SK-N-SH treated with all-trans-retinoic acid at 6 μM for 48 hours (cell line): Measurements from ENCODE around the gene SYTL2.

Experiments
- ARNTL ChIP-seq: fragments of 450-650 bp; formaldehyde crosslinking; IDR thresholded peaks from 2 replicates; pipeline ENCODE4 v1.5.0; 2020; ENCODE audit warnings: low read depth, mild to moderate bottlenecking, moderate library complexity, borderline replicate concordance
- BACH2 ChIP-seq: fragments of 250-450 bp; sonication (Bioruptor Pico); IDR thresholded peaks from 2 replicates; pipeline ENCODE4 v1.9.0; 2021; ENCODE audit warnings: mild to moderate bottlenecking, borderline replicate concordance
- CSDC2 ChIP-seq: fragments of 250-450 bp; sonication (Bioruptor Pico); IDR thresholded peaks from 2 replicates; pipeline ENCODE4 v1.5.0; 2020; ENCODE audit warnings: mild to moderate bottlenecking, moderate library complexity
- ISL1 ChIP-seq: fragments of 250-450 bp; sonication (Bioruptor Pico); IDR thresholded peaks from 2 replicates; pipeline ENCODE4 v2.1.2; 2022; ENCODE audit warnings: mild to moderate bottlenecking, moderate library complexity
- RARB ChIP-seq: fragments of 250-450 bp; sonication (Bioruptor Pico); IDR thresholded peaks from 2 replicates; pipeline ENCODE4 v1.8.0; 2021; ENCODE audit warnings: mild to moderate bottlenecking, moderate library complexity
- SNAI2 ChIP-seq: fragments of 250-450 bp; sonication (Bioruptor Pico); IDR thresholded peaks from 2 replicates; pipeline ENCODE4 v1.5.0; 2020; ENCODE audit warnings: mild to moderate bottlenecking, moderate library complexity
- ZC3H10 ChIP-seq: fragments of 250-450 bp; sonication (Bioruptor Pico); IDR thresholded peaks from 2 replicates; pipeline ENCODE4 v1.5.1; 2021; ENCODE audit warnings: mild to moderate bottlenecking, moderate library complexity
- ZFP30 ChIP-seq: fragments of 450-650 bp; formaldehyde crosslinking; IDR thresholded peaks from 2 replicates; pipeline ENCODE4 v1.5.0; 2022; ENCODE audit warnings: mild to moderate bottlenecking, moderate library complexity
- ZNF565 ChIP-seq: fragments of 450-650 bp; formaldehyde crosslinking; conservative IDR thresholded peaks from 2 replicates; pipeline ENCODE4 v1.5.0; 2020; ENCODE audit warnings: low read depth, mild to moderate bottlenecking, moderate library complexity
- ZNF8 ChIP-seq: fragments of 450-650 bp; formaldehyde crosslinking; IDR thresholded peaks from 2 replicates; pipeline ENCODE4 v1.5.0; 2020; ENCODE audit warnings: mild to moderate bottlenecking, moderate library complexity
- TF ChIP-seq, protein P1 (sequence below): fragments of 250-450 bp; sonication (Bioruptor Pico); IDR thresholded peaks from 2 replicates; pipeline ENCODE4 v1.8.0; 2020; ENCODE audit warnings: mild to moderate bottlenecking, moderate library complexity, borderline replicate concordance
- TF ChIP-seq, protein P2 (sequence below): fragments of 250-450 bp; sonication (Bioruptor Pico); IDR thresholded peaks from 2 replicates; pipeline ENCODE4 v1.5.1; 2020; ENCODE audit warnings: low read depth, mild to moderate bottlenecking, moderate library complexity

GRCh38 chr11:85815186-85815931 lies 4.4 kb upstream of the SYTL2 start:
- 0 out of 2 replicates have a peak, but pooled peaks have one; percentile 24 for TF ChIP-seq ZC3H10 (CRISPR knock-in tag)
- TF ChIP-seq, protein P1, sequence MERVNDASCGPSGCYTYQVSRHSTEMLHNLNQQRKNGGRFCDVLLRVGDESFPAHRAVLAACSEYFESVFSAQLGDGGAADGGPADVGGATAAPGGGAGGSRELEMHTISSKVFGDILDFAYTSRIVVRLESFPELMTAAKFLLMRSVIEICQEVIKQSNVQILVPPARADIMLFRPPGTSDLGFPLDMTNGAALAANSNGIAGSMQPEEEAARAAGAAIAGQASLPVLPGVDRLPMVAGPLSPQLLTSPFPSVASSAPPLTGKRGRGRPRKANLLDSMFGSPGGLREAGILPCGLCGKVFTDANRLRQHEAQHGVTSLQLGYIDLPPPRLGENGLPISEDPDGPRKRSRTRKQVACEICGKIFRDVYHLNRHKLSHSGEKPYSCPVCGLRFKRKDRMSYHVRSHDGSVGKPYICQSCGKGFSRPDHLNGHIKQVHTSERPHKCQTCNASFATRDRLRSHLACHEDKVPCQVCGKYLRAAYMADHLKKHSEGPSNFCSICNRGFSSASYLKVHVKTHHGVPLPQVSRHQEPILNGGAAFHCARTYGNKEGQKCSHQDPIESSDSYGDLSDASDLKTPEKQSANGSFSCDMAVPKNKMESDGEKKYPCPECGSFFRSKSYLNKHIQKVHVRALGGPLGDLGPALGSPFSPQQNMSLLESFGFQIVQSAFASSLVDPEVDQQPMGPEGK (CRISPR knock-in tag): peak; percentile 29; the same call in 1 of the 2 replicates
- TF ChIP-seq CSDC2 (CRISPR knock-in tag): no peak
- TF ChIP-seq ZFP30 (CRISPR knock-in tag): no peak
- TF ChIP-seq ARNTL: no peak
- TF ChIP-seq, protein P2, sequence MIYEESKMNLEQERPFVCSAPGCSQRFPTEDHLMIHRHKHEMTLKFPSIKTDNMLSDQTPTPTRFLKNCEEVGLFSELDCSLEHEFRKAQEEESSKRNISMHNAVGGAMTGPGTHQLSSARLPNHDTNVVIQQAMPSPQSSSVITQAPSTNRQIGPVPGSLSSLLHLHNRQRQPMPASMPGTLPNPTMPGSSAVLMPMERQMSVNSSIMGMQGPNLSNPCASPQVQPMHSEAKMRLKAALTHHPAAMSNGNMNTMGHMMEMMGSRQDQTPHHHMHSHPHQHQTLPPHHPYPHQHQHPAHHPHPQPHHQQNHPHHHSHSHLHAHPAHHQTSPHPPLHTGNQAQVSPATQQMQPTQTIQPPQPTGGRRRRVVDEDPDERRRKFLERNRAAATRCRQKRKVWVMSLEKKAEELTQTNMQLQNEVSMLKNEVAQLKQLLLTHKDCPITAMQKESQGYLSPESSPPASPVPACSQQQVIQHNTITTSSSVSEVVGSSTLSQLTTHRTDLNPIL (CRISPR knock-in tag): no peak
- TF ChIP-seq BACH2: no peak
- no peak for TF ChIP-seq RARB (CRISPR knock-in tag)
- TF ChIP-seq ZNF565 (CRISPR knock-in tag): no peak
- no peak for TF ChIP-seq ZNF8 (CRISPR knock-in tag)
- peak; percentile 54; the same call in 1 of the 2 replicates for TF ChIP-seq ISL1
- TF ChIP-seq SNAI2 (CRISPR knock-in tag): no peak
